Panc1 (cell line): ENCODE results near the gene STRN3.

Experiments used
- CTCF ChIP-seq: fragments of 450-650 bp; IDR thresholded peaks from 2 replicates; pipeline ENCODE4 v1.5.1; 2017; ENCODE audit warnings: mild to moderate bottlenecking
- POLR2AphosphoS5 ChIP-seq: IDR thresholded peaks from 2 replicates; pipeline ENCODE4 v1.6.1; 2012; ENCODE audit warnings: mild to moderate bottlenecking, low read depth, low read length, moderate library complexity
- SIN3A ChIP-seq: IDR thresholded peaks from 2 replicates; pipeline ENCODE4 v1.6.1; 2012; ENCODE audit warnings: low read depth, mild to moderate bottlenecking, low read length, moderate library complexity, borderline replicate concordance; ENCODE audit not compliant: insufficient read depth
- TCF7L2 ChIP-seq: IDR thresholded peaks from 2 replicates; pipeline ENCODE4 v1.6.1; 2011; ENCODE audit warnings: mild to moderate bottlenecking, low read depth, low read length, inconsistent platforms

DNA sequence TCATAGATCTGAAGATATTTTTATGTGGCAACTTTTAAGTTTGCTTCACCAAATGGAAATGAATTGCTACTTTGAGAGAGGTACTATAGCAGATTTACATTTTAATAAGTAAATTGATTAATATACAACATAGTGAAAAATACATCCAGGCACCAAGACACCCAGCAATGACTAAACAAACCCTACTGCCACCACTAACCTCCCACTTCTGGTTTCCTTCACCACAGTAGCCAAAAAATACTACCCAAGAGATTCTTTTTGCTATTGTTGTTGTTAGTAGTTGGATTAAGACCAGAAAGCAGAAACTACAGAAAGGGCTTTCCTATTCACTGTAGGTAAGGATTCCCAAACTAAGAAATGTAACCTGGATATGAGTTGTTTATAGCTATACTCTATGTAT is 97.7 kb downstream of the STRN3 start:
- TF ChIP-seq CTCF = no peak
- TF ChIP-seq TCF7L2 = no peak
- no peak for TF ChIP-seq POLR2AphosphoS5
- no peak for TF ChIP-seq SIN3A
